Measurements from ENCODE around the gene MUC5B.
"Not testable (repeated sequence)": the region's sequence is repeated elsewhere in the genome, so short reads cannot be mapped to it uniquely, and the experiment has no call there.

The MUC5B gene

GRCh38 chr11:1252371-1253102, 29.7 kb downstream of the MUC5B start:
- no peak for DNase-seq

DNA sequence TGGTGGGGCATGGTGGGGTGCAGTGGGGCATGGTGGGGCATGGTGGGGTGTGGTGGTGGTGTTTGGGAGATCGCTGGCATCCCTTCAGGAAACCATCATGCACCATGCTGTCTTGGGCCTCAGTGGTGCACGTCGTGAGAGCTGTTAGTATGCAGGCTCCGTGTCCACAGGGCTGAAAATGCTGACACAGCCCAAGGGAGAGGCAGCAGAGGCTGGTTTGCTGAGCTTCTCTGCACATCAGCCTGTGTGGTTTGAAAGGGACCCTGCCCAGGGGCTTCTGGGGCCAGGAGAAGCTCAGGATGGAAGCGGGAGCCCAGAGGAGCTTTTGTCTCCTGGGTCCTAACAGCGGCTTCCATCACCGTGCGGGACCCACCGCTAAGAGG, 30.2 kb downstream of the MUC5B start:
- no peak for DNase-seq

DNA sequence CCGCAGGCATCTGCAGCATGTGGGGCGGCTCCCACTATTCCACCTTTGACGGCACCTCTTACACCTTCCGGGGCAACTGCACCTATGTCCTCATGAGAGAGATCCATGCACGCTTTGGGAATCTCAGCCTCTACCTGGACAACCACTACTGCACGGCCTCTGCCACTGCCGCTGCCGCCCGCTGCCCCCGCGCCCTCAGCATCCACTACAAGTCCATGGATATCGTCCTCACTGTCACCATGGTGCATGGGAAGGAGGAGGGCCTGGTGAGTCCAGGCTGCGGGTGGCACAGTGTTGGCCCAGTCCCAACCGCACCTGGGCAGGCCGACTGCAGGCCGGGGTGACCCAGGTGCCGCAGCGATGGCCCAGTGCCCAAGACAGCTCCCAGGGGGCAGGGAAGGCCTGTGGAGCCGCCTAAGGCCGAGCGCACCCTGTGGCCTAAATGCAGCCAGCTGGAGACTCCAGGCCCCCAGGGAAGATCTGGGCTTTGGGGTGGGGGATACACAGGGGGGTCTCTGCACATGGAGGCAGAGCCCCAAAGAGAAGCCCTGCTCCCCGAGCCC, 31.3 kb downstream of the MUC5B start:
- DNase-seq, result no peak

DNA sequence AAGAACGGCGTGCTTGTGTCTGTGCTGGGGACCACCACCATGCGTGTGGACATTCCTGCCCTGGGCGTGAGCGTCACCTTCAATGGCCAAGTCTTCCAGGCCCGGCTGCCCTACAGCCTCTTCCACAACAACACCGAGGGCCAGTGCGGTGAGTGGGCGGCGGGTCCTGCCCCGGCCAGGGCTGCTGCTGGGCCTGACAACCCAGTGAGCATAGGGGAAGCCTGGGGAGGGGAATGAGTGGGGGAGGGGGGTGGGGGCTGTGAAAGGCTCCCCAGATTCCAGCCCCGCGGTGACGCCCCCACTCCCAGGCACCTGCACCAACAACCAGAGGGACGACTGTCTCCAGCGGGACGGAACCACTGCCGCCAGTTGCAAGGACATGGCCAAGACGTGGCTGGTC, 31.9 kb downstream of the MUC5B start:
- no peak for DNase-seq

DNA sequence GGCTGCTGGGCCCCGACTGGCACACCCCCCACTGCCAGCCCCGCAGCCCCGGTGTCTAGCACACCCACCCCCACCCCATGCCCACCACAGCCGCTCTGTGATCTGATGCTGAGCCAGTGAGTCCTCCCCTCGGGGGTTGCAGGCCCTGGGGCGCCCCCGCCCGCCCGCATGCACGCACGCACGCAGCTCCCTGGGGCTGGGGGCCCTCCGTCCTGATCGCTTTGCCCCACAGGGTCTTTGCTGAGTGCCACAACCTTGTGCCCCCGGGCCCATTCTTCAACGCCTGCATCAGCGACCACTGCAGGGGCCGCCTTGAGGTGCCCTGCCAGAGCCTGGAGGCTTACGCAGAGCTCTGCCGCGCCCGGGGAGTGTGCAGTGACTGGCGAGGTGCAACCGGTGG, 32.3 kb downstream of the MUC5B start:
- DNase-seq, result no peak

GRCh38 chr11:1256257-1257045, 33.6 kb downstream of the MUC5B start:
- no peak for DNase-seq

DNA sequence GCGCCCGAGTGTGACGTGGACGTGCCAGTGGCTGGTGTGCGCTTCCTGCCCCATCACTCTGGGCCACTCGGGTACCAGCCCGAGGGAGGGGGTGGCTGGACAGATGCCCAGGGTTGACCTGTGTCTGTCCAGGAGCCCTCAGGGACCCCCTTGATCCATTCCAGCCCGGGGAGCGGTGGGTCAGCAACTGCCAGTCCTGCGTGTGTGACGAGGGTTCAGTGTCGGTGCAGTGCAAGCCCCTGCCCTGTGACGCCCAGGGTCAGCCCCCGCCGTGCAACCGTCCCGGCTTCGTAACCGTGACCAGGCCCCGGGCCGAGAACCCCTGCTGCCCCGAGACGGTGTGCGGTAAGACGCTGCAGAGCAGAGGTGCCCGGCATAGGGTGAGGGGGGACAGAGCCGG, 34.5 kb downstream of the MUC5B start:
- DNase-seq, result no peak

DNA sequence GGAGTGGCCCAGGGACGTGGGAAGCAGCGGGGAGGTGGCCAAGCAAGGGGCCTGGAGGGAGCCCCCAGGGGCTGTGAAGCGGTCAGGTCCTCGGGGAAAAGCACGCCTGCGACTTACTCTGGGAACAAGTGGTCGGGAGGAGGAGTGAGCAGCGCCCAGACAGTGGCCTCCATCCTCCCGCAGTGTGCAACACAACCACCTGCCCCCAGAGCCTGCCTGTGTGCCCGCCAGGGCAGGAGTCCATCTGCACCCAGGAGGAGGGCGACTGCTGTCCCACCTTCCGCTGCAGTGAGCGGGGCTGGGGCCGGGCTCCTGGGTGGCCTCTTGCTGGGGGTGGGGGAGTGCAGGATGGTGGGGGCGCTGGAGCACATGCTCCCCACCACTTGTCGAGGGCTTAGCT, 35.0 kb downstream of the MUC5B start:
- no peak for DNase-seq

GRCh38 chr11:1258401-1259075, 35.7 kb downstream of the MUC5B start:
- DNase-seq, result no peak

- DNase-seq, result no peak
Measured at GRCh38 chr11:1259076-1259461, 36.2 kb downstream of the MUC5B start.

DNA sequence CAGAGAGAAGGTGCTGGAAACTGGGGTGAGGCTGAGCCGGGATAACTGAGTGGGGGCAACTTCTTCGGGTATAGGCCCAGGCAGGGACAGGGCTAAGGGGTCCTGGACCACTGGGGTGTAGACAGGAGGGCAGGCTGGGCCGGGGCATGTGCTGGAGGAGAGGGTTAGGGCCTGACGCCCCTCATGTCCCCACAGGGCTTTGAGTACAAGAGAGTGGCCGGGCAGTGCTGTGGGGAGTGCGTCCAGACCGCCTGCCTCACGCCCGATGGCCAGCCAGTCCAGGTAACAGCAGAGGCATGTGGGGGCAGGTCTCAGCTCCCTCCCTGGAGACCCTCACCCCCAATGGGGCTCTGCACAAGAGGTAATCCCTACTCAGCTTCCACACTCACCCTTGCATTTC, 36.7 kb downstream of the MUC5B start:
- no peak for DNase-seq

DNA sequence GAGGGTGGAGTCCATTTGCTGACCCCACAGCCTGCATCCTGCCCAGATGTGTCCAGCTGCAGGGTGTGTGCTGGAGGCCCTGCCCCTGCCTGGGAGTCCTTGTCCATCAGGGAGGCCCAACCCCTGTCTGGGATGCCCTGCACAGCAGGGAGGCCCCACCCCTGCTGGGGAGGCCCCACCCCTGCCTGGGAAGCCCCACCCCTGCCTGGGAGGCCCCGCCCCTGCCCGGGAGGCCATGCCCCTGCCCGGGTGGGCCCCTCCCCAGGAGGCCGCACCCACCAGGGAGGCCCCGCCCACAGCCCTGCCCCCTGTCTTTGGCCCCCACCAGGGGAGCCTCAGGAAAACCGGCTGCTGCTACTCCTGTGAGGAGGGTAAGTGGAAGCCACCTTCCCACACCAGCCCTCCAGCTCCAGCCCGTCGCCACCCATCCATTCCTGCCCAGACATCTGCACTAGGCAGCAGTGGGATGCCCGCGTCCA, 37.2 kb downstream of the MUC5B start:
- no peak for DNase-seq

- no peak for DNase-seq
Measured at GRCh38 chr11:1260620-1261019, 37.8 kb downstream of the MUC5B start.

GRCh38 chr11:1261241-1262071, 38.6 kb downstream of the MUC5B start:
- DNase-seq, result peak in 1 of 2 experiments; percentile 3

DNA sequence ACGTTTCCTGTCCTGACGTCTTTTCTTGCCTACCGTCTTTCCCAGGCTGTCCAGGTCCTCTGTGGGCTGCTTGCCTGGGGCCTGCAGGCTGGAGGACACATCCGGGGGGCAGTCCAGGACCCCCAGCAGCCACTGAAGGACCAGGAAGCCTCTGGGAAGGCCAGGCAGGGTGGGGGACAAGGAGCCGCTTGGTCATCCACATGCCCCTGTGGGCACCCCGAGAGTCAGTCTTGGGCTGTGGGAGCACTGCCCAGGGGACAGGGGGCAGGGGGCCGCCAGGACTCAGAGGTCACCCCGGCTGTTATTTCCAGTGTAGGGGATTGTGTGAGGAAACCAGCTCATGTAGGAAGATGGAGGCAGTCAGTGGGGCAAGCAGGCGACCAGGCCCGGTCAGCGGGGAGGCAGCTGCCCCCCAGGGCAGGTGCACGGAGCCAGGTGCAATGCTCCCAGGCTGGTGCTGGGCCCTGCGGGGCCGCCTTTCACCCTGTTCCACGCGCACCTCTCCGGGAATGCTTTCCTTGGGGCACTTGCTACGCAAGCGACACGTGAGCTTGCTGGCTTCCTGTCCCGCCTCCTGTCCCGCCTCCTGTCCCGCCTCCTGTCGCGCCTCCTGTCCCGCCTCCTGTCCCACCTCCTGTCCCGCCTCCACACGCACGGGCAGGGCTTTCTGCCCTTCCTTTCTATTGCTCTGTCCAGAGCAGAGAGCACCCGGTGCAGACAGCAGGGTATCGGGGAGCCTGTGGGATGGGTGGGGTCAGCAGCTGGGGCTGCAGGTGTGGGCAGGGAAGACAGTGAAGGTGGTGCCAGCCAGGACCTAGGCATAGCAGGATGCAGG, 39.5 kb downstream of the MUC5B start:
- peak; percentile 53 to 60 for DNase-seq

- DNase-seq, result no peak
Measured at GRCh38 chr11:1263010-1263409, 40.1 kb downstream of the MUC5B start.

- DNase-seq, result not testable (repeated sequence)
Measured at GRCh38 chr11:1264444-1264843, 41.6 kb downstream of the MUC5B start.

DNA sequence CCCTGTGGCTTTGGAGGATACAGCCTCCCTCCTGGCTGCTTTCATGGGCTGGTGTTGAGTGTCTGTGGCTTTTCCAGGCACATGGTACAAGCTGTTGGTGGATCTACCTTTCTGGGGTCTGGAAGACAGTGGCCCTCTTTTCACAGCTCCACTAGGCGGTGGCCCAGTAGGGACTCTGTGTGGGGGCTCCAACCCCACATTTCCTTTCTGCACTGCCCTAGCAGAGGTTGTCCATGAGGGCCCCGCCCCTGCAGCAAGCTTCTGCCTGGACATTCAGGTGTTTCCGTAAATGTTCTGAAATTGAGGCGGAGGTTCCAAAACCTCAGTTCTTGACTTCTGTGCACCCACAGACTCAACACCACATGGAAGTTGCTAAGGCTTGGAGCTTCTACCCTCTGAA, 42.6 kb downstream of the MUC5B start:
- DNase-seq, result not testable (repeated sequence)

GRCh38 chr11:1266976-1267375, 44.1 kb downstream of the MUC5B start:
- not testable (repeated sequence) for DNase-seq

DNA sequence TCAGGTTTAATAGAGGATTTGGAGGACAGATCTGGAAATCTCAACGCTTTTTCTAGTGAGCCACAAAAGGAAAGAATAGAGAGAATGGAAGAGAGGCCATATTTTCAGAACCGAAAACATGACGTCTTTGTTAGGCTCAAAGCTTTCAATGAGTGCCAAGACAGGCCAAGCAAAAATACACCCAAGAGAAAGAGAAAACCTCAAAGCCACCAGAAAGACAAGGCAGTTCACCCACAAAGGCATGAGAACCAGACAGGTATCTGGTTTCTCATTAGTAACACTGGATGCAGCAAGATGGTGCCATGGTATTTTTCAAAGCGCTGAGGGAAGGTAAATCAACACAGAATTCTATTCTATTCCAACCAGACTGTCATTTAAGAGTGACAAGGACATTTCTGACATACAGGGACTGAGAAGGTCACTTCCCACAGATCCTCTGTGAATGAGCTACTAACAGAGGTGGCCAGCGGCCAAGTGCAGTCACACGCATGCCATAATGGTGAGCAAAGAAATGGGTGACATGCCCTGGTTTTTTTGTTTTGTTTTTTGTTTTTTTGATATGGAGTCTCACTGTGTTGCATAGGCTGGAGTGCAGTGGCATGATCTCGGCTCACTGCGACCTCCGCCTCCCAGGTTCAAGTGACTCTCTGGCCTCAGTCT, 44.7 kb downstream of the MUC5B start:
- DNase-seq, result no peak

GRCh38 chr11:1269957-1270356, 47.1 kb downstream of the MUC5B start:
- no peak for DNase-seq
